Forelimb muscle (tissue), 1 donor: Measurements from ENCODE around the gene MIAT. TPM values are rescaled to one million over a fixed set of nuclear protein-coding genes. Genes with fewer than 3 reads are reported as not detected.
A peak's percentile ranks its signal among the peaks of the same experiment; 100 is the strongest.

Experiments used
- DNase-seq: peaks from one replicate; pipeline ENCODE4 v3.0.0-alpha.2; 2013; ENCODE audit warnings: low read depth
- polyA plus RNA-seq: library from polyadenylated mRNA; unstranded; fragments of 120-200 nt; gene quantifications from one replicate; pipeline ENCODE4 v1.2.1, GENCODE V29; 2013; ENCODE audit not compliant: insufficient read length

The MIAT gene
- polyA plus RNA-seq, 1 donor, result 0.33 TPM

GRCh38 chr22:26669060-26669481 is 11.7 kb downstream of the MIAT start:
- DNase-seq, result no peak

DNA sequence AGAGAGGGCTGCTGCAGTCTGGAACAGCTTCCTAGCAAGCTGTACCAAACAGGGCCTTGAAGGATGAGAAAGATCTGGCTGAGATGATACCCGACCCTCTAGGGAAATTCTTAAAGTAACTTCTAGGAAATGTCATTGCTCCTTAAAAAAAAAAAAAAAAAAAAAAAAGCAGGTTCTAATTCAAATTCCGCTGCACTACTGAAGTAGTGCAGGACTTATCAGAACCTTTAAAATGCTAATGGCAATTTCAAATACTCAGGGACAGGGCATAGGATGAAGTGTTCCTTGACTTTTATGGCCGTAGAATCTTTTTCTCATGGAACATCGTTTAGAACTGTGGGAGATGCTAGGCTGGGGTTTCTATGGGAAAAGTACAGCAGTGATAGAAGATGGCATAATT is 13.1 kb downstream of the MIAT start:
- no peak for DNase-seq

- no peak for DNase-seq
Measured at GRCh38 chr22:26671317-26672059, 14.1 kb downstream of the MIAT start.

DNA sequence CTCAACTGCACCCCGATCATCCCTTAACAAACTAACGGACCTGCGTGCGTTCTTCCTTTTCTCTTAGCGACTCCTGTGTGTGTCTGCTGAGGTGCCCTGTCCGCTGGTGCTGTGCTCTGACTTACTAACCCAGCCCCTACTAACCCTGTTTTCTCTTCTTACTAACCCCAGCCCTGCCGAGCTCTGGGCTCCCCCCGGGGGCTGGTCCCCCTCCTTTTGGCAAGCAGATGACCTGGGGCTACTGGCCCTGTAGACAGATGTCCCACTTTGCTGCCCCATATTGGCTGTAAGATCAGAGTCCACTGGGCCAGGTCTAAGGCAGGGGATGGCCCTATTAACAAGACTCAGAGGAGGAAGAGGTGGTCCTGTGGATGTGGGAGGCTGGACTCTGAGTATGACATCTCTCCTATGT is 14.7 kb downstream of the MIAT start:
- DNase-seq, result no peak

- peak; percentile 92 for DNase-seq
Measured at GRCh38 chr22:26672590-26673468, 15.4 kb downstream of the MIAT start.

GRCh38 chr22:26673486-26673885 is 16.1 kb downstream of the MIAT start:
- no peak for DNase-seq

- DNase-seq, result no peak
Measured at GRCh38 chr22:26674211-26675190, 17.1 kb downstream of the MIAT start.

GRCh38 chr22:26675687-26676268 is 18.4 kb downstream of the MIAT start:
- no peak for DNase-seq

DNA sequence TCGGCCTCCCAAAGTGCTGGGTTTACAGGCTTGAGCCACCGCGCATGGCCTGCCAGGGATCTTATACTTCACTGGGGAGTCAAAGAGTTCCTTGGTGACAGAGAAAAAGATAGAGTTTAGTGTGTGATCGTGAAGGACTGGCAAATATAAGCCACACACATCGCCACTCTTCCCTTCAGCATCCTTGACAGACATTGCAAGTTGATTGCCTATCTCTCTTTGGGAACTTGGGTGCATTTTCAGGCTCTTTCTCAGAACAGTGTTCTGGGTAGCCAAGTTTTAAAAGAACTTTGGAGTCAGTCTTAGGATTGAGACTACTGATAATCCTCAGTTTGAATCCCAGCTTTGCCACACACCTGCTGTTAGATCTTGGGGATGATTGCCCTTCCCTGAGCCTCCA is 19.8 kb downstream of the MIAT start:
- DNase-seq, result no peak

GRCh38 chr22:26679003-26679629 is 21.7 kb downstream of the MIAT start:
- DNase-seq, result peak; percentile 44

DNA sequence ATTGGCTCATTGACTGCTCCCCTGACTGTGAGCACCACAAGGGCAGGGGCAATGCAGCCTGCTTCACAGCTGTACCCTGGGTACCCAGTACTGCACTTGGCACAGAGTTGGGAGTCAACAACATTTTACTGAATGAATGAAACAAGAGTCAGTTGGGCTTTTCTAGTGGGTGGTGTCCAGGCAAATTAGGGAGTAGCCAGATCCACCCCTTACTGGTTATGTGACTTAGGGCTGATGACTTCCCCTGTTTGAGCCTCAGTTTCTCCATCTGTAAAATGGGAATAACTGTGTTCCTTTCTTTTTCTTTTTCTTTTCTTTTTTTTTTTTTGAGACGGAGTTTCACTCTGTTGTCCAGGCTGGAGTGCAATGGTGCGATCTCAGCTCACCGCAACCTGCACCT is 23.1 kb downstream of the MIAT start:
- no peak for DNase-seq

DNA sequence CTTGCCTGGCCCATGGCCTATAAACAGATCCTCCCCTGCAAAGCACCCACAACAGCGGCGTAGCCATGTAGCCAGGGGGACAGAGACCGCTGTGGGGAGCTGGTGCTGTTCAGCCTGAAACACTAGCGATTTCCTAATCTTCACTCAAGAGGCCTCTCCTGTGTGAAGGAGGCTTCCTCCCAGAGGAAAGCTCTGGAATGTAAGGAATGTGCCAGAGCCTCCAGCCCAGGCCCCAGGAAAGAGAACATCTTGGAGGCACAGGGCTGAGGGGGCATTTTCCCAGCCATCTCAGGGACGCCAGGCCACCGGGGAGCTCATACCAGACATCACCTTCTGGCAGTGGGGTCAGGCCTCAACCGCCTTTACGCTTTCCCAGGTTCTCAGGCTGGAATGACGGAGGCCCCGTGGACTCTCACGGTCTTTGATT is 24.0 kb downstream of the MIAT start:
- no peak for DNase-seq

DNA sequence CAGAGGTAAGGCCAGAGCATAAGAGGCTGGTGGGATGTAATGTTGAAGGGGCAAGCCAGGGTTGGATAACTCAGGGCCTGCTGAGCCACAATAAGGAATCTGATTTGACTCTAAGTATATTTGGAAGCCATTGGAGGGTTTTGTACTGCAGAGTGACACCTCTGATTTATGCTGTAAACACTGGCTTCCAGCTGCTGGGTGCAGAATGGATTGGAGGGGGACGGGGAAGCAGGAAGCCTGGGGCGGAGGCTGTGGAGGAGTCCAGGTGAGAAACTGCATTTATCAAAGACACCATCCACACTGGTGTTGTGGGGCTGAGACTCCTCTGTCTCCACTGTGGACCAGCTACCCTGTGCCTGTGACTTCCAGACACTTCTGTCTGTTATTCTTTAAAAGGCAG is 26.8 kb downstream of the MIAT start:
- DNase-seq, result no peak

GRCh38 chr22:26685601-26686000 is 28.2 kb downstream of the MIAT start:
- no peak for DNase-seq

GRCh38 chr22:26687439-26687838 is 30.1 kb downstream of the MIAT start:
- DNase-seq, result no peak

- DNase-seq, result no peak
Measured at GRCh38 chr22:26689513-26690301, 32.3 kb downstream of the MIAT start.

DNA sequence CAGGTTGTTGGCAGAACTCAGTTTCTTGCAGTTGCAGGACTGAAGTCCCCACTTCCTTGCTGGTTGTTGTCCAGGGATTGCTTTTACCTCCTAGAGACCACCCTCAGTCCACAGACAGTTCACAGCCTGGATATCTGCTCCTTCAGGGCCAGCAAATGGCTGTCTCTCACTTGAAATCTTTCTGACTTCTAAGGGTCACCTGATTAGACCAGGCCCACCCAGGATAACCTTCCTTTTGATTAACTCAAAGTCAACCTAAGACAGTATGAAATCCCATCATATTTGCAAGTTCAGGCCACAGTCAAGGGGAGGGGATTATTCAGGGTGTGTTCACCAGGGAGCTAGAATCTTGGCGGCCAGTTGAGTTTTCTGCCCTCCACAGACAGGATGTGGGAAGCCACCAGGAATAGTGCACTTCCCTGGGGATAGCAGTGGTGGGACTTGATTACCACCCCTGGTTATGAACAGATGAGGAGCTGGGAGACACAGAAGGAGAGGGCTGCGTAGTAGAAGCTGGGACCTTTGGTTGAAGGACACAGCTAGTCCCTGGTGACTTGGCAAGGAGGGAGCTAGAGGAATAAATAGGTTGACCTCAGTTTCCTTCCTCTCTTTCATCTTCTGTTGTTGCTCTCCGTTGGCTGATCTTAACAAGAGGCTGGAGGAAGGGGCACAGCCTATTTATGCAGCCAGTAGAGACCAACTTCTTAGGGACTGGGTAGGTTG is 33.4 kb downstream of the MIAT start:
- DNase-seq, result no peak

- DNase-seq, result no peak
Measured at GRCh38 chr22:26691377-26691716, 34.0 kb downstream of the MIAT start.

- no peak for DNase-seq
Measured at GRCh38 chr22:26692215-26692614, 34.8 kb downstream of the MIAT start.
